Measurements from ENCODE around the gene ATP6V0C.
"Not testable (repeated sequence)": the region's sequence is repeated elsewhere in the genome, so short reads cannot be mapped to it uniquely, and the experiment has no call there.

ATP6V0C gene

GRCh38 chr16:2475413-2476344 is 38.1 kb upstream of the ATP6V0C start:
- H3K4me3 ChIP-seq (ENCODE audit: low read depth in 1 of 5, low read length in 5 of 5), result peak overlapping the region; percentile 44 to 77 (median 68)
- no peaks in the 10 kb centered on the region for H3K9me3 ChIP-seq (ENCODE audit: control insufficient read depth in 5 of 5, low read length in 5 of 5)
- H3K27me3 ChIP-seq (ENCODE audit: control insufficient read depth in 5 of 5, insufficient read depth in 4 of 5, low read length in 5 of 5), result peaks cover 0 to 19% (median 9%) of the 10 kb centered on the region in 5 donors
- H3K36me3 ChIP-seq (ENCODE audit: control insufficient read depth in 5 of 5, insufficient read depth in 5 of 5, low read length in 5 of 5), result peaks cover 0 to 3% (median 0%) of the 10 kb centered on the region in 5 donors
- H3K4me1 ChIP-seq (ENCODE audit: control insufficient read depth in 5 of 5, insufficient read depth in 5 of 5, low read length in 5 of 5), result peaks cover 3 to 47% (median 43%) of the 10 kb centered on the region in 5 donors
- H3K27ac ChIP-seq (ENCODE audit: low read depth, low read length), result no peak overlapping the region
- H3K9ac ChIP-seq (ENCODE audit: low read length in 5 of 5), result peak overlapping the region in 4 of 5 donors; percentile 50 to 72 (median 69)

- Histone ChIP-seq H3K4me1 (ENCODE audit: control insufficient read depth in 5 of 5, insufficient read depth in 5 of 5, low read length in 5 of 5) (peaks cover 3 to 44% (median 40%) of the 10 kb centered on the region in 5 donors), H3K4me3 (ENCODE audit: low read depth in 1 of 5, low read length in 5 of 5) (peak overlapping the region in 1 of 5 donors; percentile 77), H3K27ac (ENCODE audit: low read depth, low read length) (no peak overlapping the region), H3K9ac (ENCODE audit: low read length in 5 of 5) (peak overlapping the region in 2 of 5 donors; percentile 68 to 72), H3K36me3 (ENCODE audit: control insufficient read depth in 5 of 5, insufficient read depth in 5 of 5, low read length in 5 of 5) (peaks cover 0 to 3% (median 0%) of the 10 kb centered on the region in 5 donors), H3K9me3 (ENCODE audit: control insufficient read depth in 5 of 5, low read length in 5 of 5) (no peaks in the 10 kb centered on the region), H3K27me3 (ENCODE audit: control insufficient read depth in 5 of 5, insufficient read depth in 4 of 5, low read length in 5 of 5) (peaks cover 0 to 16% (median 9%) of the 10 kb centered on the region in 5 donors)
Measured at GRCh38 chr16:2476345-2476720, 37.4 kb upstream of the ATP6V0C start.

- H3K4me3 ChIP-seq (ENCODE audit: low read depth in 1 of 5, low read length in 5 of 5), result no peak overlapping the region
- H3K4me1 ChIP-seq (ENCODE audit: control insufficient read depth in 5 of 5, insufficient read depth in 5 of 5, low read length in 5 of 5), result peaks cover 3 to 41% (median 36%) of the 10 kb centered on the region in 5 donors
- no peaks in the 10 kb centered on the region for H3K9me3 ChIP-seq (ENCODE audit: control insufficient read depth in 5 of 5, low read length in 5 of 5)
- H3K27me3 ChIP-seq (ENCODE audit: control insufficient read depth in 5 of 5, insufficient read depth in 4 of 5, low read length in 5 of 5), result peaks cover 0 to 14% (median 8%) of the 10 kb centered on the region in 5 donors
- H3K36me3 ChIP-seq (ENCODE audit: control insufficient read depth in 5 of 5, insufficient read depth in 5 of 5, low read length in 5 of 5), result peaks cover 0 to 3% (median 0%) of the 10 kb centered on the region in 5 donors
- no peak overlapping the region for H3K9ac ChIP-seq (ENCODE audit: low read length in 5 of 5)
- H3K27ac ChIP-seq (ENCODE audit: low read depth, low read length), result no peak overlapping the region
Measured at GRCh38 chr16:2476741-2477140, 37.0 kb upstream of the ATP6V0C start.

GRCh38 chr16:2477327-2477726 is 36.4 kb upstream of the ATP6V0C start:
- H3K27ac ChIP-seq (ENCODE audit: low read depth, low read length), result no peak overlapping the region
- peaks cover 0 to 9% (median 5%) of the 10 kb centered on the region in 5 donors for H3K27me3 ChIP-seq (ENCODE audit: control insufficient read depth in 5 of 5, insufficient read depth in 4 of 5, low read length in 5 of 5)
- H3K9me3 ChIP-seq (ENCODE audit: control insufficient read depth in 5 of 5, low read length in 5 of 5), result no peaks in the 10 kb centered on the region
- H3K4me1 ChIP-seq (ENCODE audit: control insufficient read depth in 5 of 5, insufficient read depth in 5 of 5, low read length in 5 of 5), result peaks cover 3 to 38% (median 31%) of the 10 kb centered on the region in 5 donors
- H3K4me3 ChIP-seq (ENCODE audit: low read depth in 1 of 5, low read length in 5 of 5), result no peak overlapping the region
- no peak overlapping the region for H3K9ac ChIP-seq (ENCODE audit: low read length in 5 of 5)
- peaks cover 0 to 3% (median 0%) of the 10 kb centered on the region in 5 donors for H3K36me3 ChIP-seq (ENCODE audit: control insufficient read depth in 5 of 5, insufficient read depth in 5 of 5, low read length in 5 of 5)

- Histone ChIP-seq H3K4me1 (ENCODE audit: control insufficient read depth in 5 of 5, insufficient read depth in 5 of 5, low read length in 5 of 5) (peaks cover 4 to 39% (median 36%) of the 10 kb centered on the region in 5 donors), H3K27ac (ENCODE audit: low read depth, low read length) (no peak overlapping the region), H3K27me3 (ENCODE audit: control insufficient read depth in 5 of 5, insufficient read depth in 4 of 5, low read length in 5 of 5) (no peaks in the 10 kb centered on the region), H3K36me3 (ENCODE audit: control insufficient read depth in 5 of 5, insufficient read depth in 5 of 5, low read length in 5 of 5) (peaks cover 0 to 3% (median 0%) of the 10 kb centered on the region in 5 donors), H3K4me3 (ENCODE audit: low read depth in 1 of 5, low read length in 5 of 5) (no peak overlapping the region), H3K9me3 (ENCODE audit: control insufficient read depth in 5 of 5, low read length in 5 of 5) (no peaks in the 10 kb centered on the region), H3K9ac (ENCODE audit: low read length in 5 of 5) (no peak overlapping the region)
Measured at GRCh38 chr16:2478279-2478678, 35.5 kb upstream of the ATP6V0C start.

GRCh38 chr16:2479996-2480395 is 33.8 kb upstream of the ATP6V0C start:
- not testable (repeated sequence) for H3K9me3 ChIP-seq (ENCODE audit: control insufficient read depth in 5 of 5, low read length in 5 of 5); H3K9ac ChIP-seq (ENCODE audit: low read length in 5 of 5); H3K4me3 ChIP-seq (ENCODE audit: low read depth in 1 of 5, low read length in 5 of 5); H3K27ac ChIP-seq (ENCODE audit: low read depth, low read length); H3K36me3 ChIP-seq (ENCODE audit: control insufficient read depth in 5 of 5, insufficient read depth in 5 of 5, low read length in 5 of 5); H3K27me3 ChIP-seq (ENCODE audit: control insufficient read depth in 5 of 5, insufficient read depth in 4 of 5, low read length in 5 of 5)
- H3K4me1 ChIP-seq (ENCODE audit: control insufficient read depth in 5 of 5, insufficient read depth in 5 of 5, low read length in 5 of 5), result peaks cover 8 to 45% (median 39%) of the 10 kb centered on the region in 5 donors

GRCh38 chr16:2480948-2481347 is 32.8 kb upstream of the ATP6V0C start:
- Histone ChIP-seq H3K9me3 (ENCODE audit: control insufficient read depth in 5 of 5, low read length in 5 of 5) (no peaks in the 10 kb centered on the region), H3K9ac (ENCODE audit: low read length in 5 of 5) (no peak overlapping the region), H3K4me3 (ENCODE audit: low read depth in 1 of 5, low read length in 5 of 5) (no peak overlapping the region), H3K27me3 (ENCODE audit: control insufficient read depth in 5 of 5, insufficient read depth in 4 of 5, low read length in 5 of 5) (no peaks in the 10 kb centered on the region), H3K4me1 (ENCODE audit: control insufficient read depth in 5 of 5, insufficient read depth in 5 of 5, low read length in 5 of 5) (peaks cover 6 to 45% (median 36%) of the 10 kb centered on the region in 5 donors), H3K36me3 (ENCODE audit: control insufficient read depth in 5 of 5, insufficient read depth in 5 of 5, low read length in 5 of 5) (peaks cover 0 to 3% (median 0%) of the 10 kb centered on the region in 5 donors), H3K27ac (ENCODE audit: low read depth, low read length) (no peak overlapping the region)

- H3K4me3 ChIP-seq (ENCODE audit: low read depth in 1 of 5, low read length in 5 of 5), result no peak overlapping the region
- H3K9ac ChIP-seq (ENCODE audit: low read length in 5 of 5), result peak overlapping the region in 1 of 5 donors; percentile 69
- peaks cover 5 to 47% (median 31%) of the 10 kb centered on the region in 5 donors for H3K4me1 ChIP-seq (ENCODE audit: control insufficient read depth in 5 of 5, insufficient read depth in 5 of 5, low read length in 5 of 5)
- no peak overlapping the region for H3K27ac ChIP-seq (ENCODE audit: low read depth, low read length)
- no peaks in the 10 kb centered on the region for H3K9me3 ChIP-seq (ENCODE audit: control insufficient read depth in 5 of 5, low read length in 5 of 5)
- no peaks in the 10 kb centered on the region for H3K27me3 ChIP-seq (ENCODE audit: control insufficient read depth in 5 of 5, insufficient read depth in 4 of 5, low read length in 5 of 5)
- peaks cover 0 to 3% (median 0%) of the 10 kb centered on the region in 5 donors for H3K36me3 ChIP-seq (ENCODE audit: control insufficient read depth in 5 of 5, insufficient read depth in 5 of 5, low read length in 5 of 5)
Measured at GRCh38 chr16:2481676-2482075, 32.1 kb upstream of the ATP6V0C start.

- Histone ChIP-seq H3K27me3 (ENCODE audit: control insufficient read depth in 5 of 5, insufficient read depth in 4 of 5, low read length in 5 of 5) (no peaks in the 10 kb centered on the region), H3K9me3 (ENCODE audit: control insufficient read depth in 5 of 5, low read length in 5 of 5) (no peaks in the 10 kb centered on the region), H3K4me3 (ENCODE audit: low read depth in 1 of 5, low read length in 5 of 5) (peak overlapping the region in 1 of 5 donors; percentile 32), H3K27ac (ENCODE audit: low read depth, low read length) (no peak overlapping the region), H3K9ac (ENCODE audit: low read length in 5 of 5) (peak overlapping the region in 2 of 5 donors; percentile 64 to 69), H3K36me3 (ENCODE audit: control insufficient read depth in 5 of 5, insufficient read depth in 5 of 5, low read length in 5 of 5) (peaks cover 0 to 3% (median 0%) of the 10 kb centered on the region in 5 donors), H3K4me1 (ENCODE audit: control insufficient read depth in 5 of 5, insufficient read depth in 5 of 5, low read length in 5 of 5) (peaks cover 5 to 53% (median 34%) of the 10 kb centered on the region in 5 donors)
Measured at GRCh38 chr16:2482249-2482648, 31.5 kb upstream of the ATP6V0C start.
